A549 (cell line): ENCODE results near the gene IVD. TPM values are rescaled to one million over a fixed set of nuclear protein-coding genes. Genes with fewer than 3 reads are reported as not detected.
A peak's percentile ranks its signal among the peaks of the same experiment; 100 is the strongest.

Source experiments
- ATAC-seq, 2 experiments: fragments of 200-7000 bp in 1 of 2; fragments of >200 bp in 1 of 2; cut with Nextera tagmentation in 1 of 2; cut with Tn5 transposase in 1 of 2; 3 replicates each; pipeline versions ENCODE4 v1.8.0 to v1.9.1; 2018 to 2020; ENCODE audit warnings: mild to moderate bottlenecking in 1 of 2, moderate library complexity in 1 of 2
- CTCF ChIA-PET: fragments of 300-600 bp; sonication (Branson Sonifier 250); formaldehyde crosslinking; extraction: SDS; loops from one replicate; lab custom pipeline; 2021; ENCODE audit warnings: antibody characterized with exemption, inconsistent platforms; lab: Yijun Ruan, JAX
- POLR2A ChIA-PET: fragments of 350-600 bp; formaldehyde crosslinking; extraction: SDS; loops from one replicate; lab custom pipeline; 2021; ENCODE audit warnings: antibody characterized with exemption, inconsistent platforms; lab: Yijun Ruan, JAX
- DNase-seq, 2 experiments: peaks; one replicate each; pipeline versions ENCODE4 v3.0.0 to v3.0.0-alpha.2; 2011 to 2016; ENCODE audit warnings: low read depth in 1 of 2, low spot score in 1 of 2
- FAIRE-seq: peaks from 2 replicates; lab custom pipeline; 2011; peaks lifted over from hg19 to GRCh38; lab: Jason Lieb, UNC
- H3K27ac ChIP-seq, 2 experiments: fragments of >200 bp; sonication (Bioruptor Twin); formaldehyde crosslinking; 3 replicates each; pipeline ENCODE4 v1.5.1; 2016 to 2017
- H3K4me1 ChIP-seq: fragments of >200 bp; sonication (Bioruptor Twin); formaldehyde crosslinking; 3 replicates; pipeline ENCODE4 v1.6.1; 2016
- H3K4me2 ChIP-seq: fragments of >200 bp; sonication (Bioruptor Twin); formaldehyde crosslinking; 3 replicates; pipeline ENCODE4 v1.6.1; 2016
- H3K4me3 ChIP-seq: fragments of >200 bp; sonication (Bioruptor Twin); formaldehyde crosslinking; 3 replicates; pipeline ENCODE4 v1.5.1; 2016
- H3K9me3 ChIP-seq: fragments of >200 bp; sonication (Bioruptor Twin); formaldehyde crosslinking; 3 replicates; pipeline ENCODE4 v1.6.1; 2016
- BHLHE40 ChIP-seq: IDR thresholded peaks from 2 replicates; pipeline ENCODE4 v1.6.1; 2012; ENCODE audit warnings: low read depth, low read length, inconsistent platforms
- CEBPB ChIP-seq, 2 experiments: fragments of >200 bp in 1 of 2; sonication (Bioruptor Twin) in 1 of 2; formaldehyde crosslinking in 1 of 2; IDR thresholded peaks; 2 replicates each; pipeline ENCODE4 v1.6.1; 2012 to 2016
- CHD2 ChIP-seq: fragments of 150-350 bp; IDR thresholded peaks from 2 replicates; pipeline ENCODE4 v1.6.1; 2014; ENCODE audit warnings: low read length; ENCODE audit not compliant: partially characterized antibody
- EHF ChIP-seq: fragments of 250-450 bp; sonication (Bioruptor Pico); IDR thresholded peaks from 2 replicates; pipeline ENCODE4 v1.5.0; 2020; ENCODE audit warnings: mild to moderate bottlenecking
- EHMT2 ChIP-seq: fragments of 200-600 bp; sonication (generic); IDR thresholded peaks from 2 replicates; pipeline ENCODE4 v1.6.1; 2016; ENCODE audit warnings: antibody characterized with exemption, low read depth, mild to moderate bottlenecking, moderate library complexity
- ELK1 ChIP-seq: fragments of 150-350 bp; IDR thresholded peaks from 2 replicates; pipeline ENCODE4 v1.6.1; 2014; ENCODE audit warnings: low read depth, mild to moderate bottlenecking, low read length
- EP300 ChIP-seq, 2 experiments: fragments of >200 bp; sonication (Bioruptor Twin); formaldehyde crosslinking; IDR thresholded peaks; 2 replicates in 1 of 2; 3 replicates in 1 of 2; pipeline ENCODE4 v1.6.1; 2016 to 2017
- ESRRA ChIP-seq: fragments of 150-350 bp; IDR thresholded peaks from 2 replicates; pipeline ENCODE4 v1.6.1; 2014; ENCODE audit warnings: mild to moderate bottlenecking, low read length, borderline replicate concordance
- FOSL2 ChIP-seq, 2 experiments: fragments of 450-650 bp in 1 of 2; fragments of >200 bp in 1 of 2; sonication (Bioruptor Twin) in 1 of 2; formaldehyde crosslinking; IDR thresholded peaks; 2 replicates each; pipeline versions ENCODE4 v1.5.0 to v1.6.1; 2016 to 2020; ENCODE audit warnings: mild to moderate bottlenecking in 1 of 2, moderate library complexity in 1 of 2
- HDAC2 ChIP-seq: fragments of 200-600 bp; sonication (generic); IDR thresholded peaks from 2 replicates; pipeline ENCODE4 v1.6.1; 2016
- HMGXB4 ChIP-seq: fragments of 250-450 bp; sonication (Bioruptor Pico); IDR thresholded peaks from 2 replicates; pipeline ENCODE4 v1.5.0; 2021; ENCODE audit warnings: mild to moderate bottlenecking, moderate library complexity, borderline replicate concordance
- HOXA7 ChIP-seq: fragments of 250-450 bp; sonication (Bioruptor Pico); IDR thresholded peaks from 2 replicates; pipeline ENCODE4 v1.5.0; 2020; ENCODE audit warnings: mild to moderate bottlenecking, moderate library complexity
- JUN ChIP-seq, 2 experiments: fragments of >200 bp; sonication (Bioruptor Twin); formaldehyde crosslinking; IDR thresholded peaks; 2 replicates in 1 of 2; 3 replicates in 1 of 2; pipeline ENCODE4 v1.6.1; 2016 to 2017
- JUNB ChIP-seq: fragments of >200 bp; sonication (Bioruptor Twin); formaldehyde crosslinking; IDR thresholded peaks from 2 replicates; pipeline ENCODE4 v1.6.1; 2016
- KDM1A ChIP-seq: fragments of 200-600 bp; sonication (generic); IDR thresholded peaks from 2 replicates; pipeline ENCODE4 v1.6.1; 2016; ENCODE audit warnings: low read depth, mild to moderate bottlenecking
- KDM5A ChIP-seq: fragments of 200-600 bp; sonication (generic); IDR thresholded peaks from 2 replicates; pipeline ENCODE4 v1.6.1; 2016; ENCODE audit warnings: antibody characterized with exemption, mild to moderate bottlenecking
- MAZ ChIP-seq: fragments of 150-350 bp; IDR thresholded peaks from 2 replicates; pipeline ENCODE4 v1.6.1; 2014; ENCODE audit warnings: antibody characterized with exemption, low read depth, low read length, borderline replicate concordance
- MYC ChIP-seq: IDR thresholded peaks from 2 replicates; pipeline ENCODE4 v1.6.1; 2012; ENCODE audit warnings: mild to moderate bottlenecking, inconsistent platforms, low read length, improper control_type of control experiment, borderline replicate concordance
- NFE2L2 ChIP-seq: fragments of 150-350 bp; conservative IDR thresholded peaks from 2 replicates; pipeline ENCODE4 v1.6.1; 2014; ENCODE audit warnings: low read length
- NPAS2 ChIP-seq: fragments of 250-450 bp; sonication (Bioruptor Pico); IDR thresholded peaks from 2 replicates; pipeline ENCODE4 v1.8.0; 2022; ENCODE audit warnings: mild to moderate bottlenecking, moderate library complexity, borderline replicate concordance
- NR3C1 ChIP-seq: fragments of >200 bp; sonication (Bioruptor Twin); formaldehyde crosslinking; IDR thresholded peaks from 3 replicates; pipeline ENCODE4 v1.6.1; 2017
- POLR2AphosphoS2 ChIP-seq: conservative IDR thresholded peaks from 2 replicates; pipeline ENCODE4 v1.6.1; 2012; ENCODE audit warnings: low read length, improper control_type of control experiment, inconsistent platforms
- RARB ChIP-seq: fragments of 250-450 bp; sonication (Bioruptor Pico); IDR thresholded peaks from 2 replicates; pipeline ENCODE4 v1.8.0; 2021; ENCODE audit warnings: mild to moderate bottlenecking, moderate library complexity
- RCOR1 ChIP-seq: fragments of 150-350 bp; IDR thresholded peaks from 2 replicates; pipeline ENCODE4 v1.6.1; 2014; ENCODE audit warnings: antibody characterized with exemption, low read length, low read depth
- SMC3 ChIP-seq: fragments of >200 bp; sonication (Bioruptor Twin); formaldehyde crosslinking; IDR thresholded peaks from 3 replicates; pipeline ENCODE4 v1.6.1; 2018; ENCODE audit warnings: inconsistent platforms
- SREBF2 ChIP-seq: fragments of 450-650 bp; IDR thresholded peaks from 2 replicates; pipeline ENCODE4 v1.6.1; 2014; ENCODE audit warnings: mild to moderate bottlenecking, moderate library complexity
- ZSCAN20 ChIP-seq: fragments of 250-450 bp; sonication (Bioruptor Pico); IDR thresholded peaks from 2 replicates; pipeline ENCODE4 v1.8.0; 2022; ENCODE audit warnings: mild to moderate bottlenecking, moderate library complexity
- whole genome bisulfite sequencing: methylation state at CpG from one replicate; pipeline ENCODE4 v1.1.6; 2017; ENCODE audit errors: missing lambda C conversion rate; 5-methylcytosine and 5-hydroxymethylcytosine counted together
- polyA plus RNA-seq, 4 experiments: library from polyadenylated mRNA; depleted of rRNA in 3 of 4; stranded (reverse); fragments of >200 nt; fragmentation: RNase III in 1 of 4; extraction: RNeasy Plus Mini Kit Qiagen cat#74134 plus additional on column Dnase treatment in 1 of 4; gene quantifications; 2 replicates in 3 of 4; 3 replicates in 1 of 4; pipeline ENCODE4 v1.2.3, GENCODE V29; 2011 to 2017
- TF ChIP-seq, protein P1 (sequence below): fragments of >200 bp; sonication (Bioruptor Twin); formaldehyde crosslinking; IDR thresholded peaks from 2 replicates; pipeline ENCODE4 v1.6.1; 2016
- TF ChIP-seq, protein P2 (sequence below): fragments of 200-600 bp; sonication (generic); IDR thresholded peaks from 2 replicates; pipeline ENCODE4 v1.6.1; 2016; ENCODE audit warnings: antibody characterized with exemption, mild to moderate bottlenecking, moderate library complexity

Gene IVD
- polyA plus RNA-seq, 2 of the 4 experiments (the other 2 are of a cell fraction), result 10.2 to 12.4 TPM

- no peaks in the 10 kb centered on the region for H3K9me3 ChIP-seq
- peaks cover 19% of the 10 kb centered on the region for H3K4me1 ChIP-seq
- ATAC-seq (no peak), DNase-seq (no peak), FAIRE-seq (no peak)
- WGBS, result 88% methylated on average over 3 of the region's 3 CpGs
- no peak overlapping the region for H3K4me3 ChIP-seq
- ChIA-PET POLR2A (no interaction called here), CTCF (interaction anchor here (2.5 to 3.5 kb wide), 3 partner anchors 10 to 33 kb away, joined by 8 to 14 read pairs (median 12); no protein-coding TSS in a partner anchor)
- no peak overlapping the region for H3K4me2 ChIP-seq
- TF ChIP-seq EHMT2 (no peak), KDM1A (no peak), RCOR1 (no peak), CHD2 (no peak), NR3C1 (no peak), HMGXB4 (CRISPR knock-in tag) (no peak), EHF (CRISPR knock-in tag) (no peak), ZSCAN20 (CRISPR knock-in tag) (no peak)
- TF ChIP-seq, protein P1, sequence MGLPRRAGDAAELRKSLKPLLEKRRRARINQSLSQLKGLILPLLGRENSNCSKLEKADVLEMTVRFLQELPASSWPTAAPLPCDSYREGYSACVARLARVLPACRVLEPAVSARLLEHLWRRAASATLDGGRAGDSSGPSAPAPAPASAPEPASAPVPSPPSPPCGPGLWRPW, result no peak
- TF ChIP-seq, protein P2, sequence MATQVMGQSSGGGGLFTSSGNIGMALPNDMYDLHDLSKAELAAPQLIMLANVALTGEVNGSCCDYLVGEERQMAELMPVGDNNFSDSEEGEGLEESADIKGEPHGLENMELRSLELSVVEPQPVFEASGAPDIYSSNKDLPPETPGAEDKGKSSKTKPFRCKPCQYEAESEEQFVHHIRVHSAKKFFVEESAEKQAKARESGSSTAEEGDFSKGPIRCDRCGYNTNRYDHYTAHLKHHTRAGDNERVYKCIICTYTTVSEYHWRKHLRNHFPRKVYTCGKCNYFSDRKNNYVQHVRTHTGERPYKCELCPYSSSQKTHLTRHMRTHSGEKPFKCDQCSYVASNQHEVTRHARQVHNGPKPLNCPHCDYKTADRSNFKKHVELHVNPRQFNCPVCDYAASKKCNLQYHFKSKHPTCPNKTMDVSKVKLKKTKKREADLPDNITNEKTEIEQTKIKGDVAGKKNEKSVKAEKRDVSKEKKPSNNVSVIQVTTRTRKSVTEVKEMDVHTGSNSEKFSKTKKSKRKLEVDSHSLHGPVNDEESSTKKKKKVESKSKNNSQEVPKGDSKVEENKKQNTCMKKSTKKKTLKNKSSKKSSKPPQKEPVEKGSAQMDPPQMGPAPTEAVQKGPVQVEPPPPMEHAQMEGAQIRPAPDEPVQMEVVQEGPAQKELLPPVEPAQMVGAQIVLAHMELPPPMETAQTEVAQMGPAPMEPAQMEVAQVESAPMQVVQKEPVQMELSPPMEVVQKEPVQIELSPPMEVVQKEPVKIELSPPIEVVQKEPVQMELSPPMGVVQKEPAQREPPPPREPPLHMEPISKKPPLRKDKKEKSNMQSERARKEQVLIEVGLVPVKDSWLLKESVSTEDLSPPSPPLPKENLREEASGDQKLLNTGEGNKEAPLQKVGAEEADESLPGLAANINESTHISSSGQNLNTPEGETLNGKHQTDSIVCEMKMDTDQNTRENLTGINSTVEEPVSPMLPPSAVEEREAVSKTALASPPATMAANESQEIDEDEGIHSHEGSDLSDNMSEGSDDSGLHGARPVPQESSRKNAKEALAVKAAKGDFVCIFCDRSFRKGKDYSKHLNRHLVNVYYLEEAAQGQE, result no peak
- TF ChIP-seq, all 56 proteins: peak for 0
- H3K27ac ChIP-seq, result no peak overlapping the region
Observed at GRCh38 chr15:40377606-40378005, 28.0 kb upstream of the IVD start.

DNA sequence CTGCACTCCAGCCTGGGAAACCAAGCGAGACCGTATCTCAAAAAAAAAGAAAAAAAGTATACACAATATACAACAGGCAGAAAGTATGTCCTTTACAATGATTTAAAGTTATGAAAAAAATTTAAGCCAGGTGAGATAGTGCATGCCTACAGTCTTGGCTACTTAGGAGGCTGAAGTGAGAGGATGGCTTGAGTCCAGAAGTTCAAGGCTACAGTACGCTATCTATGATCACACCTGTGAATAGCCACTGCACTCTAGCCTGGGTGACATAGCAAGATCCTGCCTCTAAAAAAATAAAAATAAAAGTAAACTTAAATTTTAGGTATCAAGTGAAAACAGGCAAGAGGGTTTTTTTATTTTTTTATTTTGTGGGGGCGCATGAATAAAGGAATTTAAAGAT lies 26.2 kb upstream of the IVD start:
- DNase-seq, result no peak
- TF ChIP-seq RARB, result no peak
- TF ChIP-seq ELK1, result no peak
- no peak for TF ChIP-seq NR3C1
- TF ChIP-seq ESRRA, result no peak
- TF ChIP-seq NPAS2 (CRISPR knock-in tag), result no peak
- no peak for TF ChIP-seq HDAC2
- TF ChIP-seq MAZ, result no peak
- TF ChIP-seq FOSL2 (IDR thresholded peaks at IDR 0.05), result no peak
- TF ChIP-seq FOSL2 (CRISPR knock-in tag; IDR thresholded peaks at IDR 0.05), result no peak
- no peak for TF ChIP-seq HOXA7 (CRISPR knock-in tag)
- no peak for TF ChIP-seq EP300 (IDR thresholded peaks at IDR 0.05)
- no peak for TF ChIP-seq SREBF2
- TF ChIP-seq JUNB, result no peak
- TF ChIP-seq BHLHE40, result no peak
- no peak for TF ChIP-seq JUN (IDR thresholded peaks at IDR 0.05)
- TF ChIP-seq SMC3, result no peak
- TF ChIP-seq POLR2AphosphoS2, result no peak
- TF ChIP-seq KDM5A, result no peak
- no peak for TF ChIP-seq NFE2L2
- TF ChIP-seq CEBPB (IDR thresholded peaks at IDR 0.05), result no peak
- no peak for TF ChIP-seq MYC

More for the DNA sequence above, 26.2 kb upstream of the IVD start:
- ChIA-PET POLR2A (no interaction called here), CTCF (interaction anchor here (1.6 to 1.9 kb wide), 3 partner anchors 9 to 37 kb away, joined by 4 to 9 read pairs (median 5); no protein-coding TSS in a partner anchor)
- H3K4me3 ChIP-seq, result no peak overlapping the region
- 91% methylated on average over 4 of the region's 4 CpGs for WGBS
- H3K27ac ChIP-seq, result peak overlapping the region; percentile 17 to 76
- peak overlapping the region; percentile 65 for H3K4me2 ChIP-seq
- no peaks in the 10 kb centered on the region for H3K9me3 ChIP-seq
- no peak for FAIRE-seq
- ATAC-seq, result no peak
- peaks cover 27% of the 10 kb centered on the region for H3K4me1 ChIP-seq
